ENCODE measurements around the gene RANBP10.

RANBP10 gene

DNA sequence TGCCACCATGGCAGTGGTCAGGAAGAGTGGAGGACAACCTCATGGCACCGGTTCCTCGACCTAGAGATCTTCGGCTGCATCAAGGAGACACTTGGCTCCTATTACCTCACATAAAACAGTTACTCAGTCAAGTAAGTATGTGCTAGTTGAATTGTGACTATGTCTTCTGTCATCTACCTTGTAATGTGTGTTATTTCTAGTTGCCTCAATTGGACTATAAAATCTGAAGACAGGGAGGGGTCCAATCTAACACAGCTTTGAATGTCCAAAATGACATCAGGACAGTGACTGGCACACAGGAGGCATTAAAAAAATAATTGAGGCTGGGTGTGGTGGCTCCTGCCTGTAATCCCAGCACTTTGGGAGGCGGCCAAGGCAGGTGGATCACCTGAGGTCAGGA, 122.6 kb downstream of the RANBP10 start:
- no peak for DNase-seq (ENCODE audit: low read depth in 1 of 2, low spot score in 1 of 2)
- H3K27ac ChIP-seq (replicated peaks), result no peak overlapping the region
- no peak for TF ChIP-seq POLR2AphosphoS5 (IDR thresholded peaks at IDR 0.05; ENCODE audit: low read depth)
- TF ChIP-seq SPI1 (IDR thresholded peaks at IDR 0.05; ENCODE audit: borderline replicate concordance, low read depth), result no peak
- no peak for TF ChIP-seq GABPA (IDR thresholded peaks at IDR 0.05; ENCODE audit: low read depth)
- TF ChIP-seq, protein P1, sequence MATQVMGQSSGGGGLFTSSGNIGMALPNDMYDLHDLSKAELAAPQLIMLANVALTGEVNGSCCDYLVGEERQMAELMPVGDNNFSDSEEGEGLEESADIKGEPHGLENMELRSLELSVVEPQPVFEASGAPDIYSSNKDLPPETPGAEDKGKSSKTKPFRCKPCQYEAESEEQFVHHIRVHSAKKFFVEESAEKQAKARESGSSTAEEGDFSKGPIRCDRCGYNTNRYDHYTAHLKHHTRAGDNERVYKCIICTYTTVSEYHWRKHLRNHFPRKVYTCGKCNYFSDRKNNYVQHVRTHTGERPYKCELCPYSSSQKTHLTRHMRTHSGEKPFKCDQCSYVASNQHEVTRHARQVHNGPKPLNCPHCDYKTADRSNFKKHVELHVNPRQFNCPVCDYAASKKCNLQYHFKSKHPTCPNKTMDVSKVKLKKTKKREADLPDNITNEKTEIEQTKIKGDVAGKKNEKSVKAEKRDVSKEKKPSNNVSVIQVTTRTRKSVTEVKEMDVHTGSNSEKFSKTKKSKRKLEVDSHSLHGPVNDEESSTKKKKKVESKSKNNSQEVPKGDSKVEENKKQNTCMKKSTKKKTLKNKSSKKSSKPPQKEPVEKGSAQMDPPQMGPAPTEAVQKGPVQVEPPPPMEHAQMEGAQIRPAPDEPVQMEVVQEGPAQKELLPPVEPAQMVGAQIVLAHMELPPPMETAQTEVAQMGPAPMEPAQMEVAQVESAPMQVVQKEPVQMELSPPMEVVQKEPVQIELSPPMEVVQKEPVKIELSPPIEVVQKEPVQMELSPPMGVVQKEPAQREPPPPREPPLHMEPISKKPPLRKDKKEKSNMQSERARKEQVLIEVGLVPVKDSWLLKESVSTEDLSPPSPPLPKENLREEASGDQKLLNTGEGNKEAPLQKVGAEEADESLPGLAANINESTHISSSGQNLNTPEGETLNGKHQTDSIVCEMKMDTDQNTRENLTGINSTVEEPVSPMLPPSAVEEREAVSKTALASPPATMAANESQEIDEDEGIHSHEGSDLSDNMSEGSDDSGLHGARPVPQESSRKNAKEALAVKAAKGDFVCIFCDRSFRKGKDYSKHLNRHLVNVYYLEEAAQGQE (IDR thresholded peaks at IDR 0.05; ENCODE audit: insufficient replicate concordance, low read depth), result no peak
- TF ChIP-seq, protein P2, sequence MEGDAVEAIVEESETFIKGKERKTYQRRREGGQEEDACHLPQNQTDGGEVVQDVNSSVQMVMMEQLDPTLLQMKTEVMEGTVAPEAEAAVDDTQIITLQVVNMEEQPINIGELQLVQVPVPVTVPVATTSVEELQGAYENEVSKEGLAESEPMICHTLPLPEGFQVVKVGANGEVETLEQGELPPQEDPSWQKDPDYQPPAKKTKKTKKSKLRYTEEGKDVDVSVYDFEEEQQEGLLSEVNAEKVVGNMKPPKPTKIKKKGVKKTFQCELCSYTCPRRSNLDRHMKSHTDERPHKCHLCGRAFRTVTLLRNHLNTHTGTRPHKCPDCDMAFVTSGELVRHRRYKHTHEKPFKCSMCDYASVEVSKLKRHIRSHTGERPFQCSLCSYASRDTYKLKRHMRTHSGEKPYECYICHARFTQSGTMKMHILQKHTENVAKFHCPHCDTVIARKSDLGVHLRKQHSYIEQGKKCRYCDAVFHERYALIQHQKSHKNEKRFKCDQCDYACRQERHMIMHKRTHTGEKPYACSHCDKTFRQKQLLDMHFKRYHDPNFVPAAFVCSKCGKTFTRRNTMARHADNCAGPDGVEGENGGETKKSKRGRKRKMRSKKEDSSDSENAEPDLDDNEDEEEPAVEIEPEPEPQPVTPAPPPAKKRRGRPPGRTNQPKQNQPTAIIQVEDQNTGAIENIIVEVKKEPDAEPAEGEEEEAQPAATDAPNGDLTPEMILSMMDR (IDR thresholded peaks at IDR 0.05; ENCODE audit: insufficient read depth, low read length), result no peak
- H3K27me3 ChIP-seq (ENCODE audit: insufficient read depth, poor library complexity, severe bottlenecking), result no peaks in the 10 kb centered on the region
- no peak overlapping the region for H3K4me3 ChIP-seq (replicated peaks; ENCODE audit: insufficient read depth, low read length)

DNA sequence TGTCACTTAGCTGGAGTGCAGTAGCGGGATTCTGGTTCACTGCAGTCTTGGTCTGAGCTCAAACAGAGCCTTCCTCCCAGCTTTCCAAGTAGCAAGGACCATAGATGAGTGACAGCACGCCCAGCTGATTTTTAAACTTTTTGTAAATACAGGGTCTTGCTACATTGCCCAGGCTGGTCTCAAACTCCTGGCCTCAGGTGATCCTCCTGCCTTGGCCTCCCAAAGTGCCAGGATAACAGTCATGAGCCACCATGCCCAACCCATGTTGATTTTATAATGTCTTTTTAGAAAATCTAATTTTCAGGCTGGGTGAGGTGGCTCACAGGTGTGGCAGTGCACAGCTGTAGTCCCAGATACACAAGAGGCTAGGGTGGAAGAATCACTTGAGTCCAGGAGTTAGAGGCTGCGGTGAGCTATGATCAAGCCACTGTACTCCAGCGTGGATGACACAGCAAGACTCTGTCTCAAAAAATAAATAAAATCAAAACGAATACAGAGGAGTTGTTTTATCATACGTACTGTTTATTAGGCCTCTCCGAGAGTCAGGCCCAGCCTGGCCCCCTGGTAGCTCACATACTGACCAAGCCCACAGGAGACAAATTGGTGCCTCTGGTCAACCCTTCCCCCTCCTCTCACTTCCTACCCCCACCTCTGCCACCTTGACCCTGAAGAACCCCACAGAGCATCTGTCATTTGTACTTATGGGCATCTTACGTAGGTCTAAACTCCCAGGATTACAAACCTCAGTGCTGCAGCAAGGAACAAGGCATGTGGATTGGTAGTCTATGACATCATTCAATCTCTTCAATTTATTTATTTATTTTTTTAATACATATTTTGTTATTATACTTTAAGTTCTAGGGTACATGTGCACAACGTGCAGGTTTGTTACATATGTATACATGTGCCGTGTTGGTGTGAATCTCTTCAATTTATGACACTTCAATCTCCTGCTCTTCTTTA, 126.1 kb downstream of the RANBP10 start:
- no peak for DNase-seq (ENCODE audit: low read depth in 1 of 2, low spot score in 1 of 2)
- Histone ChIP-seq H3K27ac (replicated peaks) (no peak overlapping the region), H3K4me3 (replicated peaks; ENCODE audit: insufficient read depth, low read length) (no peak overlapping the region), H3K27me3 (ENCODE audit: insufficient read depth, poor library complexity, severe bottlenecking) (no peaks in the 10 kb centered on the region)
- no peak for TF ChIP-seq SPI1 (IDR thresholded peaks at IDR 0.05; ENCODE audit: borderline replicate concordance, low read depth)
- TF ChIP-seq, protein P1 (IDR thresholded peaks at IDR 0.05; ENCODE audit: insufficient replicate concordance, low read depth), result no peak
- TF ChIP-seq, protein P2 (IDR thresholded peaks at IDR 0.05; ENCODE audit: insufficient read depth, low read length), result no peak
- no peak for TF ChIP-seq GABPA (IDR thresholded peaks at IDR 0.05; ENCODE audit: low read depth)
- TF ChIP-seq POLR2AphosphoS5 (IDR thresholded peaks at IDR 0.05; ENCODE audit: low read depth), result no peak

DNA sequence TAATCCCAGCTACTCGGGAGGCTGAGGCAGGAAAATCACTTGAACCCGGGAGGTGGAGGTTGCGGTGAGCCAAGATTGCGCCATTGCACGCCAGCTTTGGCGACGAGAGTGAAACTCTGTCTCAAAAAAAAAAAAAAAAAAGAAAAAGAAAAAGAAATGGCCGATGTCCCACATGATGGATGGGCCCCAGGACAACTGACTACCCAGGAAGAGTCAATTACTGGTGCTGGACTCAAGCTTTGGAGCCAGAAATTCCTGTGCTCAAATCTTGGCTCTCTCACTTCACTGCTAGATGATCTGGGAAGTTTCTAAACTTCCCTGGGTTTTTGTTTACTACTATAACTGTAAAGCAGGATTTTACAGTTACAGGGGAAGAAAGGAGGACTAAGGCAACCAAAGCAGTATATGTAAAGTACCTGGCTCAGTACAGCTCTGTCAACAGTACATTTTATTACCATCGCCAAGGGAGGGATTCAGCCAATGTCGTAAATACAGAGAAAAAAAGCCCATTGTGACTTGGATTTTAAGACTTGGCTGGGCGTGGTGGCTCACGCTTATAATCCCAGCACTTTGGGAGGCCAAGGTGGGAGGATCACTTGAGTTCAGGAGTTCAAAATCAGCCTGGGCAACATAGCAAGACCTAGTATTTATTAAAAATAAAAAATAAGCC, 127.9 kb downstream of the RANBP10 start:
- DNase-seq (ENCODE audit: low read depth in 1 of 2, low spot score in 1 of 2), result no peak

More for the DNA sequence above, 127.9 kb downstream of the RANBP10 start:
- TF ChIP-seq, protein P1 (IDR thresholded peaks at IDR 0.05; ENCODE audit: insufficient replicate concordance, low read depth), result no peak
- TF ChIP-seq POLR2AphosphoS5 (IDR thresholded peaks at IDR 0.05; ENCODE audit: low read depth), result no peak
- no peak for TF ChIP-seq GABPA (IDR thresholded peaks at IDR 0.05; ENCODE audit: low read depth)
- TF ChIP-seq SPI1 (IDR thresholded peaks at IDR 0.05; ENCODE audit: borderline replicate concordance, low read depth), result no peak
- TF ChIP-seq, protein P2 (IDR thresholded peaks at IDR 0.05; ENCODE audit: insufficient read depth, low read length), result no peak
- Histone ChIP-seq H3K27me3 (ENCODE audit: insufficient read depth, poor library complexity, severe bottlenecking) (no peaks in the 10 kb centered on the region), H3K4me3 (replicated peaks; ENCODE audit: insufficient read depth, low read length) (no peak overlapping the region), H3K27ac (replicated peaks) (no peak overlapping the region)

Data from HL-60 (cell line).